ENCODE data around the gene PRR5L. TPM values are rescaled to one million over a fixed set of nuclear protein-coding genes. Genes with fewer than 3 reads are reported as not detected.
"Not testable (repeated sequence)": the region's sequence is repeated elsewhere in the genome, so short reads cannot be mapped to it uniquely, and the experiment has no call there.

The PRR5L gene
- total RNA-seq, 8 experiments from 2014 or later = 0.63 to 21.8 (median 4.2) TPM

DNA sequence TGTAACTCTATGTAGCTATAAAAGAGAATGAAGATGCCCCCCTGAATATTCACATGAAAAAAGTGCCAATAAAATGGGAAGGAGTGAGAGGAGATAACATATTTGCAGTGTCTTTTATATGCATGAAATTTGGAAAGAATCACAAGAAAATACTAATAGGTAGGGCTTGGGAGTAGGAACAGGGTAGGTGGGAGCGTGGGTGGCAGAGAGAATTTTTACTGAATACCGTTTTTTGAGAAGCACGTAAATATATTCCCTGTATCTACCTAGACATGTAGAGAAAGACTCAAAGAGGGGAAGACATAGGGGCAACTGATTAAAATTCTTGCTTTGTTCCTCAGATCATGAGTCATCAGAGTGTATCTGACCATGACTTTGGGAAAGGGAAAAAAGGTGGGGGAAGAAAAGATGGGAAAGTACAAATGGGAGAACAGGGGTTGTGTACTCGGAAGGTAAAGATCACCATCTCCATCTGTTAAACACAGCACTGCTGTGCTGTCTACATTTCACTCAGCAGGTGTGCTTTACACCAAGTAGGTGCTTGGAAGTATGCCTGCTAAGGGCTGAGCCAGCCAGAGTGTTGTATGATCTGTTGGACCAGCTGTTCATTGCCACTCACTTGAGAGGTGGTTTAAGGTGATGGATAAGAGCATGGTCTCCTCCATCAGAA lies 16.0 kb downstream of the PRR5L start:
- Histone ChIP-seq H3K27ac (no peak overlapping the region), H3K4me3 (no peak overlapping the region), H3K4me1 (replicated peaks in 1 of 2) (no peaks in the 10 kb centered on the region)
- ATAC-seq (replicated peaks in 6 of 8) = no peak
- WGBS, 10 experiments = 87 to 100% (median 90%) methylated on average over 1 to 4 of the region's 4 CpGs; no CpG with 5 or more reads in 3 of the 10 experiments
- in situ Hi-C loops (cut with MboI; ENCODE audit: low pct_unique_long_range_greater_than_20kb in 2 of 9, low sequenced_read_pairs in 9 of 9, unreplicated experiment in 9 of 9) = loop anchor here in 2 of 9 experiments (25.0 kb wide), 2 partner anchors 150 to 175 kb away; no protein-coding TSS in a partner anchor

- Histone ChIP-seq H3K4me1 (replicated peaks in 1 of 2) (no peaks in the 10 kb centered on the region), H3K4me3 (no peak overlapping the region), H3K27ac (no peak overlapping the region)
- no peak for ATAC-seq (replicated peaks in 6 of 8)
- in situ Hi-C loops (cut with MboI; ENCODE audit: low pct_unique_long_range_greater_than_20kb in 2 of 9, low sequenced_read_pairs in 9 of 9, unreplicated experiment in 9 of 9) = loop anchor here in 2 of 9 experiments (25.0 kb wide), 2 partner anchors 149 to 174 kb away; no protein-coding TSS in a partner anchor
- WGBS, 10 experiments = 20 to 100% (median 70%) methylated on average over 2 to 5 of the region's 6 CpGs; no CpG with 5 or more reads in 1 of the 10 experiments
Observed at GRCh38 chr11:36312611-36313472, 16.8 kb downstream of the PRR5L start.

- Histone ChIP-seq H3K27ac (no peak overlapping the region), H3K4me3 (no peak overlapping the region), H3K4me1 (replicated peaks in 1 of 2) (no peaks in the 10 kb centered on the region)
- in situ Hi-C loops (cut with MboI; ENCODE audit: low pct_unique_long_range_greater_than_20kb in 2 of 9, low sequenced_read_pairs in 9 of 9, unreplicated experiment in 9 of 9) = loop anchor here in 2 of 9 experiments (25.0 kb wide), 2 partner anchors 148 to 173 kb away; no protein-coding TSS in a partner anchor
- ATAC-seq (replicated peaks in 6 of 8) = no peak
- 25 to 87% (median 52%) methylated on average over 1 to 3 of the region's 3 CpGs; no CpG with 5 or more reads in 5 of the 10 experiments for WGBS, 10 experiments
Observed at GRCh38 chr11:36313750-36314433, 17.8 kb downstream of the PRR5L start.

DNA sequence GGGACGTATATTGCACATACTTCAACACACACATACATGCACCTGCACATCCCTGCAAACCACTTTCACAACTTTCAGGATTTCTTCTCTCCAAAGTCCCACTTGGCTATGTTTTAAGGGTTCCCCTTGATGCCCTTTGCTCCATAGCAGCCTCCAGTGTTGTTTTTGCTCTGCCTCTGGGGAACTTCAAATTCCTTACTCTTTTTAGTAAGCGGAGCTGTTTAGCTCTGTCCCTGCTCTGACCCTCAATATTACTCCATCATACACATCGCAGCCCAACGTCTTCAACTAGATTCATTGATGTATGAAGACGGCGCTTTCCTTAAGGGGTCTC lies 18.3 kb downstream of the PRR5L start:
- no peak overlapping the region for H3K27ac ChIP-seq
- no peak overlapping the region for H3K4me3 ChIP-seq
- WGBS, 10 experiments = 0 to 100% (median 63%) methylated on average over 1 to 6 of the region's 6 CpGs; no CpG with 5 or more reads in 4 of the 10 experiments
- no peaks in the 10 kb centered on the region for H3K4me1 ChIP-seq (replicated peaks in 1 of 2)
- in situ Hi-C loops (cut with MboI; ENCODE audit: low pct_unique_long_range_greater_than_20kb in 2 of 9, low sequenced_read_pairs in 9 of 9, unreplicated experiment in 9 of 9) = loop anchor here in 2 of 9 experiments (25.0 kb wide), 2 partner anchors 148 to 173 kb away; no protein-coding TSS in a partner anchor
- no peak for ATAC-seq (replicated peaks in 6 of 8)

- ATAC-seq (replicated peaks in 6 of 8) = no peak
- Histone ChIP-seq H3K4me3 (no peak overlapping the region), H3K27ac (no peak overlapping the region), H3K4me1 (replicated peaks in 1 of 2) (no peaks in the 10 kb centered on the region)
- in situ Hi-C loops (cut with MboI; ENCODE audit: low pct_unique_long_range_greater_than_20kb in 2 of 9, low sequenced_read_pairs in 9 of 9, unreplicated experiment in 9 of 9) = loop anchor here in 2 of 9 experiments (25.0 kb wide), 2 partner anchors 146 to 171 kb away; no protein-coding TSS in a partner anchor
- 0 to 86% (median 50%) methylated on average over 1 to 3 of the region's 3 CpGs; no CpG with 5 or more reads in 3 of the 10 experiments for WGBS, 10 experiments
Observed at GRCh38 chr11:36316049-36316448, 20.0 kb downstream of the PRR5L start.

DNA sequence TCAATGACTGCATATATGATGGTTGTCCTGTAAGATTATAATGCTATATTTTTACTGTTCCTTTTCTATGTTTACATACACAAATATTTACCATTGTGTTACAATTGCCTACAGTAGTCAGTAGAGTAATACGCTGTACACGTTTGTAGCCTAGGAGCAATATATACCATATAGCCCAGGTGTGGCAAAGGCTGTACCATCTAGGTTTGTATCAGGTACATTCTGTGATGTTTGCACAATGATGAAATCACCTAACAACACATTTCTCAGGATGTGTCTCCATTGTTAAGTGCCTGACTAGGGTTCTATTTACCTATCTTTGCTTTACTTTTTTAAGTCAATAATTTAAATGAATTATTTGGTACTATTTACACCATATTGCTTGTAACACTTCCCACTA lies 21.9 kb downstream of the PRR5L start:
- in situ Hi-C loops (cut with MboI; ENCODE audit: low pct_unique_long_range_greater_than_20kb in 2 of 9, low sequenced_read_pairs in 9 of 9, unreplicated experiment in 9 of 9) = loop anchor here in 2 of 9 experiments (25.0 kb wide), 2 partner anchors 144 to 169 kb away; no protein-coding TSS in a partner anchor
- H3K27ac ChIP-seq = no peak overlapping the region
- no peak for ATAC-seq (replicated peaks in 6 of 8)
- 0 to 83% (median 45%) methylated on average over 1 to 2 of the region's 2 CpGs; no CpG with 5 or more reads in 1 of the 10 experiments for WGBS, 10 experiments
- H3K4me1 ChIP-seq (replicated peaks in 1 of 2) = no peaks in the 10 kb centered on the region
- H3K4me3 ChIP-seq = no peak overlapping the region

- not testable (repeated sequence) for ATAC-seq (replicated peaks in 6 of 8); H3K4me1 ChIP-seq (replicated peaks in 1 of 2); H3K4me3 ChIP-seq; H3K27ac ChIP-seq
- in situ Hi-C loops (cut with MboI; ENCODE audit: low pct_unique_long_range_greater_than_20kb in 2 of 9, low sequenced_read_pairs in 9 of 9, unreplicated experiment in 9 of 9) = loop anchor here in 2 of 9 experiments (25.0 kb wide), 2 partner anchors 137 to 162 kb away; no protein-coding TSS in a partner anchor
- 70 to 100% (median 96%) methylated on average over 1 to 14 of the region's 15 CpGs; no CpG with 5 or more reads in 2 of the 10 experiments for WGBS, 10 experiments
Observed at GRCh38 chr11:36324956-36325355, 28.9 kb downstream of the PRR5L start.

- ATAC-seq (replicated peaks in 6 of 8); in situ Hi-C loops (cut with MboI; ENCODE audit: low pct_unique_long_range_greater_than_20kb in 2 of 9, low sequenced_read_pairs in 9 of 9, unreplicated experiment in 9 of 9); H3K4me3 ChIP-seq; H3K4me1 ChIP-seq (replicated peaks in 1 of 2); H3K27ac ChIP-seq: not testable (repeated sequence)
- WGBS, 10 experiments = 53 to 100% (median 72%) methylated on average over 2 to 5 of the region's 5 CpGs; no CpG with 5 or more reads in 3 of the 10 experiments
Observed at GRCh38 chr11:36325403-36325802, 29.3 kb downstream of the PRR5L start.

- Histone ChIP-seq H3K4me3 (no peak overlapping the region), H3K27ac (no peak overlapping the region), H3K4me1 (replicated peaks in 1 of 2) (no peaks in the 10 kb centered on the region)
- in situ Hi-C loops (cut with MboI; ENCODE audit: low pct_unique_long_range_greater_than_20kb in 2 of 9, low sequenced_read_pairs in 9 of 9, unreplicated experiment in 9 of 9) = no loop called here
- ATAC-seq (replicated peaks in 6 of 8) = no peak
- 29 to 100% (median 67%) methylated on average over 1 to 3 of the region's 3 CpGs; no CpG with 5 or more reads in 3 of the 10 experiments for WGBS, 10 experiments
Observed at GRCh38 chr11:36326524-36327419, 30.7 kb downstream of the PRR5L start.

- WGBS, 10 experiments = 50 to 100% (median 80%) methylated on average over 1 to 2 of the region's 2 CpGs; no CpG with 5 or more reads in 1 of the 10 experiments
- ATAC-seq (replicated peaks in 6 of 8) = no peak
- Histone ChIP-seq H3K4me3 (no peak overlapping the region), H3K27ac (no peak overlapping the region), H3K4me1 (replicated peaks in 1 of 2) (no peaks in the 10 kb centered on the region)
- in situ Hi-C loops (cut with MboI; ENCODE audit: low pct_unique_long_range_greater_than_20kb in 2 of 9, low sequenced_read_pairs in 9 of 9, unreplicated experiment in 9 of 9) = no loop called here
Observed at GRCh38 chr11:36328966-36329673, 33.0 kb downstream of the PRR5L start.

DNA sequence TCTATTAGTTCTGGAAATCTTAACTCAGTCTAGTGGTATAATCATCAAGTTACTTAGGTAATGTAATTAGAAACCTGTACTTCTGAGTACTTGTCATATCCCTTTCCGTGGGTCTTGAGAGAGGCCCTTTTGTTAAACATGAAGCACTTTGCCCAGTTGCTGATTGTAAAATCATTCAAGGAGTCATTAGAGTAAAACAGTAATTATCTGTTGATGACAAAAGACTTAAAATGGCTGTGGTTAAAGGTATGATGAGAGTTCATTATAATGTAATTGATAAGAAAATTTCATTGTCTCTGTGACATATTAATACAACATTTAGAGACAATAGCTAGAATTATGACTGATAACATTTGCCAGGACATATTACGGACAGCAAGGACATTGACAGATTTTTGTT lies 34.3 kb downstream of the PRR5L start:
- H3K4me3 ChIP-seq = no peak overlapping the region
- WGBS, 10 experiments = 64 to 94% (median 78%) methylated on average over 1 to 2 of the region's 2 CpGs; no CpG with 5 or more reads in 3 of the 10 experiments
- H3K4me1 ChIP-seq (replicated peaks in 1 of 2) = no peaks in the 10 kb centered on the region
- no peak for ATAC-seq (replicated peaks in 6 of 8)
- in situ Hi-C loops (cut with MboI; ENCODE audit: low pct_unique_long_range_greater_than_20kb in 2 of 9, low sequenced_read_pairs in 9 of 9, unreplicated experiment in 9 of 9) = no loop called here
- no peak overlapping the region for H3K27ac ChIP-seq

Data from motor neuron (in vitro differentiated cells).